DMS153 (cell line): Measurements from ENCODE around the gene CXCL14.

Source experiments
- DNase-seq: peaks from one replicate; lab custom pipeline; 2025; lab: John Stamatoyannopoulos, UW

CXCL14 gene, protein sequence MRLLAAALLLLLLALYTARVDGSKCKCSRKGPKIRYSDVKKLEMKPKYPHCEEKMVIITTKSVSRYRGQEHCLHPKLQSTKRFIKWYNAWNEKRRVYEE

DNA sequence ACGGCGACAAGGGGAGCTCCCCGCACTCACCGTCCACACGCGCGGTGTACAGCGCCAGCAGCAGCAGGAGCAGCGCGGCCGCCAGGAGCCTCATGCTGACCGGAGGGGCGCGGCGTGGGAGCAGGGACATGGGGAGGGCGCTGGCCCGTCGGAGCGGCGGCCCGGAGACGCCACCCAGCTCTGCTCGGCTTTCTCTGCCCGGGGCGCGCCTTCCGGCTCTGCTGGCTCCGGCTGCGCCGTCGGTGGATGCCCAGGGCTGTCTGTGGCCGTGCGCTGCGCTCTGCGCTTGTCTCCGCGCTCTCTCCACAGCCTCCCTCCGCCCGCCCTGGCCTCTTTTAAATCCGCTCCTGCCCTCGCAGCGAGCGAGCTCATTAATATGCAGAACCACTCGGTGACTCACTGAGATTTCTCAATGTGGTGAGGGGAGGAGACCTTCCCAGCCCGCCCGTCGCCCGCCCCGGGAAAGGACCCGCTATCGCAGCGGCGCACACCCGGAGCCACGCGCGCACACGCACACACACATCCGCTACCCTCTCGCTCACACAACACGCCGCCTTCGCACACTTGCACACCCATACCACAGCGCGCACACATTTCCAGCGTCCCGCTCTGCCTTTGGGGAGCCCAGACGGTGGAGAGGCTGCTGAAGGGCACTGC is at the start of gene CXCL14:
Gene CXCL14, minus strand, starts transcription at position 307 of the 657 bp plus-strand sequence. Its CDS starts 213 bp downstream, at position 94.
- DNase-seq: no peak

DNA sequence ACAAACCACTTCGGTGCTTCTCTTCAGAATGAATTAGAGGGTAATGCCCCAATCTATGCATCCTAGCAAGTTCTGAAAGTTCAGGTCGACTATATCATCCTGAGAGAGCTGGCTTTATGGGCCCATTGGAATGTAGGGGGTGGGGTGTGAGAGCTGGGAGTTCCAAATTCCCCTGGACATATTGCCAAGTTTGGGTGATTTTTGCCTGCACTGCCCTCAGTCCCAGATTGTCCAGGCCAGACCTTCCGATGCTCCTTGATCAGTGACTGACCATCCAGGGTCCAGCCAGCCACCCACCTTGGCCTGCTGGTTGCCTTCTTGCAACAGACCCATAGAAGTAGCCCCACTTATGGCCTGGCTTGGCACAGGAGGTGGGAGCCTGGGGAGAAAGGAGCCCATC is 47.8 kb upstream of the CXCL14 start:
- no peak for DNase-seq

DNA sequence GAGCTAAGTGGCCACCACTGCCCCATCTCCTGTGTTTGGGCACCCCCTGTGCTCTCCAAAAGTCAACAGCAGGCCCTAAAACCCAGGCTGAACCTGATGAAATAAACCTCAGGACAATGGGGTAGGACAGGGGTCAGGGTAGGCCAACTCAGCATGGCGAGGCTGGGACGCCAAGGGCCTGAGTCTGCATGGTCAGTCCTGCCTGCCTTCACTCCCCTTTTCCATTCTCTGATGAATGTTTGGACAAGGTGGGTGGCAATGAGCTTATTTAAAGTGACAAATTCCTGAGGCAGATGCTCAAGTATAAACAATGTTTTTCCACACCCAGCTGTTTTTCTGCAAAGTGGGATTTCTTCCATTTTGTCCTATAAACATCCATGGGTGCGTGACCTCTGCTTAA is 47.2 kb upstream of the CXCL14 start:
- no peak for DNase-seq

DNA sequence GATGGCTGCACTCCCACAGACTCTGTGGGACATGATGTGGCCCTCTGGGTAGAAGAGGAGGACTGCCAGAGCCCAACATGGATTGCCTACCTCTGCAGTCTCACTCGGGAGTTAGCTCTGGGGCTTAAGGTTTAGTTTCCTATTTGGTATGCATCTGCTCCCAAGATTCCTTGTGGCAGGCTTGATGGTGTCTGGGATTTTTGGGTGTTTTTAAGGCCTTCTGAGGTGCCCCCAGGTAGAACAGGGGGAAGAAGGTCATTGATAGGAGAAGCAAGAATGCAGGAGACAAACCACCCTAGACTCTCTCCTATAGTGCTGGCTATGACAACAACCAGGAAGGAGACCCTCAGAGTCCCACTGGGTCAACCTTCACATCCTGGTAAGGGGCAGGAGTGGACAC is 46.7 kb upstream of the CXCL14 start:
- no peak for DNase-seq

DNA sequence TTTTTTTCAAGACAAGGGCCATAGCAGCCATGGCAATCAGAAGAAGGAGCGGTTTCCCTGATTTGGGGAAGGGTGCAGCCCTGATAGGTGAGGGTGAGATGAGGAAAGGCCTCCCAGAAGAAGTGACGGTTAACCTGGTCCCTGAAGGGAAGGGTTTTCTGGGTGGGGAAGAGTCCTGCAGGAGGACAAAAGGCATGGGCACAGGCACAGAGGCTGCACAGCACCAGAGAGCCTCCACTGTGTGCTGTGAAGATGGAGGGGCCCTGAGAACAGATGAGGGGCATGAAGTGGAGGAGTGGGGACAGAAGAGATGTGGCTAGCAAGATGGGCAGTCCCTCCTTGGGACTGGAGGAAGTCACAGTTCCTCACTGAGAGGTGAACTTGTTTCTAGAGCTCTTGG is 46.3 kb upstream of the CXCL14 start:
- no peak for DNase-seq

DNA sequence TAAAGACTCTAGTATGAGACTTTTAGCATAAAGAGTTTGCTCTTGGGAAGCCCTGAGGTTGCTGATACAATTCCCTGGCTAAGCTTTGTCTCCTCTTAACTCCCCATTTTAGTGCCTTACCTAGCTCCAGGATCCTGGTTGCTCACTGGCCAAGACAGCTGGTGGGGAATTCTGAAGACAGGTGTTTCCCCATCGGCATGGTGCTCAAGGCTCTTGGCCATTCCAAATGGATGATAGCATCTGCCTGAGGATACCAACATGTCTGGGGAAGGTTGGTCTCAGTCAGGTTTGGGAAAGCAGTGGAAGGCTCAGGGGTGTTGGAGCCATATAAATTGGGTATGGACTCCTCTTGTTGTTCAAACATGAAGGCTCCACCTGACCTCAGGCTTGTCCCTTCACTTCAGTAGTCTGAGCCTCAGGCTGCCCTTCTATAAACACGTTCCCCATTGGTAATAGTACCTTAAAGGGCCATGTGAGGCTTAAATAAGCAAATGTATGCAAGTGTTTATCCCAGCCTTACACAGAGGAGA is 44.5 kb upstream of the CXCL14 start:
- DNase-seq: no peak

DNA sequence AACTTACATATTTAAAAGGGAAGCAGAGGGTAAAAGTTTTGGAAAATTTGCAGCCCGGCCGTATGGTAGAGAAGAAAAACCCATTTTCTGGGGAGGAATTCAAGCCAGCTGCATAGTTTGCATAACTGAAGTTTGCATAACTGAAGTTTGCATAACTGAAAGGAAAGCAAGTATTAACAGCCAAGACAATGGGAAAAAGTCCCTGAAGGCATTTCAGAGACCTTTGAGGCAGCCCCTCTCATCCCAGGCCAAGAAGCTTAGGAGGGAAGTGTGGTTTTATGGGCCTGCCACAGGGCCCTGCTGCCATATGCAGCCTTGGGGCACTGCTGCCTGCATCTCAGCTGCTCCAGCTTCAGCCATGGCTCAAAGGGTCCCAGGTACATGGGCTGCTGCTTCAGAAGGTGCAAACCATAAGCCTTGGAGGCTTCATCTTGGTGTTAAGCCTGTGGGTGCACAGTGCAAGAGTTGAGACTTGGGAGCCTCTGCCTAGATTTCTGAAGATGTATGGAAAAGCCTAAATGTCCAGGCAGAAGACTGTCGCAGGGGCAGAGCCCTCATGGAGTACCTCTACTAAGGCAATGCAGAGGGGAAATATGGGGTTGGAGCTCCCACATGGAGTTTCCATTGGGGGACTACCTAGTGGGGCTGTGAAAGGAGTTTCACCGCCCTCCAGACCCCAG is 36.9 kb upstream of the CXCL14 start:
- DNase-seq: no peak

DNA sequence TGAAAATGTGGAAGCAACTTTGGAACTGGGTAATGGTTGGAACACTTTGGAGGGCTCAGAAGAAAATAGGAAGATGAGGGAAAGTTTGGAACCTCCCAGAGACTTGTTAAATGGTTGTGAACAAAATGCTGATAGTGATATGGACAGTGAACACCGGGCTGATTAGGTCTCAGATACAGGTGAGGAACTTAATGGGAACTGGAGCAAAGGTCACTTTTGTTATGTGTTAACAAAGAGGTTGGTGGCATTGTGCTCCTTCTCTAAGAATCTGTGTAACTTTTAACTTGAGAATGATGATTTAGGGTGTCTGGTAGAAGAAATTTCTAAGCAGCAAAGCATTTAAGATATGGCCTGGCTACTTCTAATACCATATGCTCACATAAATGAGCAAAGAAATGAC is 36.4 kb upstream of the CXCL14 start:
- no peak for DNase-seq

DNA sequence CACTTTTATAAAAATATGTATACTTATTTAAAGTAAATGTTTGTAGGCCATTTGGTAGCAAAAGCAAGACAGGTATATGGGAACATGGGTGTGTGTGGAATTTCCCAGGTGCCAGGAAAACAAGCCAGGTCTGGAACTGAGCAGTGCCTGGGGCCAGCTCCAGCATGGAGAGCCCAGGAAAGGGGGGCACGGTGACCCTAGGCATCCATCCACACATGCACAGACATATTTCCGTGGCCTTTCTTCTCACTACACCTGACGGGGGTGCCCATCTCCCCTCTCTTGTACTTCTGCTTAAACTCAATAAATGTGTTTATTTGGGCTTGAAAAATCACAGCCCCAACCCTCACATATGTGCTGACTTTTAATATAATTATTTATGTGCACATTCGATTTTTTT is 31.2 kb upstream of the CXCL14 start:
- no peak for DNase-seq

DNA sequence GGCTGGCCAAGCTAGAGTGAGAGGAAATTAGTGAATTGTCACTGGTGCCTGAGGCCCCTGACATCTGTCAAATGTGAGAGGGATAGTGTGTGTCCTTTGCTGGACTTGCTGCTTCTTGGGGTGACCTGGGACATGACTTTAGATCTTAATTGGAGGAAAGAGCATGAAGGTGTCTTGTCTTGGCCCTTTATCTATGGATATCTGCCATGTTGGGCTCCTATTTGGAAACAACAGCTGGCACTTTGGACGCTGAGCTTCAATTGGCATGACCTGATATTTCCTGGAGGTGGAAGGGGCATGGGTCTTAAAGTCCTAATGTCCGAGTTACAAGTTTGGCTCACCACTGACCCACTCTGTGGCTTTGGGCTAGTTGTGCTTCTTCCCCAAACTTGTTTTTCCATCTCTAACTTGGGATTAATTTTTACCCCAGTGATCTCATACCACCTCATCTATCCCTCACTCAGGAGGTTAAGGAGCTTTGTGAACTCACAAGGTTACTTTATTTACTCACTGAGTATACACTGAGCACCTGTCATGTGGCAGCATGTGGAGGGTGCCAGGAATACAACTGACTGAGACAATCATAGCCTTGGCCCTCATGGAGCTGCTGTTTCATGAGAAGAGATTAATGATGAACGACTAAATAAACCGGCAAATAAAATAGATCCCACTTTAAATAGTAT is 30.1 kb upstream of the CXCL14 start:
- no peak for DNase-seq

DNA sequence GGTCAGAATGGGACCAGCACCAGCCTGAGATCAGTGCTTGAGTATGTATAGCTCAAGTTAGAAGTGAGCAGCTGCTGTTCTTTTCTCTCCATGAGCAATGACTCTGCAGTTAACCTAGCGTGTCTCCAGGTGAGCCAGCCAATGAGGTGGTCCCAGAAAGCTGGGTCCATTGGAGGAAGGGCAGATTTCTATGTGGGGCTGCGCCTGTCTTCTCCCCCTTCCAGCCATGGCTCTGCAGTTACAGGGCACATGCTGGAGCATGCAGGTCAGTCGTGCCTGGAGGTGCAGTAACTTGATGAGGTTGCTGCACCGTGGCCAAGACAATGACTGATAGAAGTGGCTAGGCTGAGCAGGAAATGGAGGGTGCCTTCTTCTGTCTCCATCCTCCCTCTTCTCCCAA is 29.6 kb upstream of the CXCL14 start:
- no peak for DNase-seq

DNA sequence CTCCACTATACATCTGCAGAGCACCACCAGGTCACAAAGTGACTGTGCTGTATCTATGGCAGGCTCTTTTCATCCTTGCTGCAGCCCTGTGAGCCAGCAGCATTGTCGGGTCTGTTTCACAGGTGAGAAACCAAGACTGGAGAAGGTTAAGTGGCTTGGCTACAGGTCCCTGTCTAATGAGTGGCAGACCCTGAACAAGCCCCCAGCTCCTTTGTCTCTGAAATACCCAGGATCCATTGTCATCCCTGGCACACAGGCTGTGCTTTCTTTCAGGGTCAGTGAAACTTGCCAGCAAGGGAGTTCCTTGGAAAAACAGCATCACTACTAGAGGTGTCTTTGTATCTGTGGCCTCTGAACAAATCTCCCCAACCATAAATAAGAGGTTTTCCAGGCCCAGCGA is 27.6 kb upstream of the CXCL14 start:
- DNase-seq: no peak

DNA sequence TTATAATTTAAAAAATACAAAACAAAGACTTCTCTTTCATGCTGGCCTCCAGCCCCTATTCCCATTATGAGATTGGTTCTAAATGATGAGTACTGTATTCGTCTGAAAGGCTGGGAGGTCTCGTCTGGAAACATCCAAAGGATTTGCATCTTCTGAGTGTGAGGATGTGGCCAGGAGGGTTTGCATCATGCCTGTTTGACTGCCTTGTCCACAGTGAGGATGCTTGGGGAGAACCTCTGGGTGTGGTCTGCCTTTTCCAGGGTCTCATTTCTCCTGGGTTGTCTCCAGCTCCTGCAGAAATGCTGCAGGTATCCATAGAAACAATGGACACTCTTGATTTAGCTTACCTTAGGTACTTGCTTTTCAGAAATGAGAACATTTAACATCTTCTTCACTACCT is 26.4 kb upstream of the CXCL14 start:
- DNase-seq: no peak

DNA sequence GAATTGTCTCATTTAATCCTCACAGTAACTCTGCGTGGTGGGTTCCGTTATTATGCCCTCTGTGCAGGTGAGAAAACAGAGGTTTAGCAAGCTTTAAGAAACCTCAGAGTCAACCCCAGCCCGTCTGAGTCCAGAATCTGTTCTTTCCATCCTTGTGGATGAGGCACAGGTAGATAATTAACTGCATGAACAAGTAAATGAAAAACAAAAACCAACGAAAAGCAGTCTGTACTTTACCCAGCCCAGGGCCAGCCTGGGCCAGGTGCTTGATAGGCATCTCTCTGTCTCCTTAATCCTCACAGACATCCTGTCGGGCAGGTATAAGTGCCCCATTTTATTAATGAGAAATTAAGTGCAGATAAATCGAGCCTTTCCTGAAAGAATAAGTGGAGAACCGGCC is 25.3 kb upstream of the CXCL14 start:
- no peak for DNase-seq

DNA sequence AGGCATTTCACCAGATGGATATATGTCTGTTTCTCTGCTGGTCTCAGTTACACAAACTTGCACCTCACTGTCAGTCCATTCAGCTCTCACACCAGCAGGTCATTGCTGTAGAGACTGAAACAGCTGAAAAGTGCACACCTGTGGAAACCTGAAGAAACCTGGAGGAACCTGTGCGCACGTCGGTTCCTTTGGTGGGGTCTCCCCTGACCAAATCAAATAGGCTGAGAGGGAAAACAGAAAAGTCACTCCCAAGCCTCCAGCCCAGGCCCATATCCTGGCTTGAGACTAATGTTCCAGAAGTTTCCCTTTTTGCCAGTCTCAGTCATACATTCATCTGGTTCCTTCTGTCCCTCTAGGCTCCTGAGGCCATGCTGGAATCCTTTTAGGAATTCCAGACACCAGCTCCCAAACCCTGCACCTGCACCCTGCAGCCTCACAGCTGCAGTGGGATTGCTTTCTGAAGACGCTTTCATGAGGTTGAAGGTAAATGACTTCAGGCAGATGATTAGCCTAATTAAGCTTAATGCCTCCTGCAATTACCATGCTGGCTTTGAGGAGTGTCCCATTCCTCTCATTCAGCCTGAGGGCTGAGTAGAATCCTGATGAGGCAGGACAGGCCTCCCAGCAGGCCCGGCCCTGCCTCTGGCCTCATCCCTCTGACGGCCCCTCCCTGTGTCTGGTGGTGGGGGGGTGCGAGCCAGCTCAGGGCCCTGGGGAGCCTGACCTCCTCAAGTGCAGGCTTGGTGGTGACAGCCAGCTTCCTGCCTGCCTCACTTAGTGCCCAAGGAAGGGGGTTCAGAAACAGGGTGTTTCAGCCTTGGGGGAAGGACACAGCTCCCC is 24.3 kb upstream of the CXCL14 start:
- DNase-seq: no peak

DNA sequence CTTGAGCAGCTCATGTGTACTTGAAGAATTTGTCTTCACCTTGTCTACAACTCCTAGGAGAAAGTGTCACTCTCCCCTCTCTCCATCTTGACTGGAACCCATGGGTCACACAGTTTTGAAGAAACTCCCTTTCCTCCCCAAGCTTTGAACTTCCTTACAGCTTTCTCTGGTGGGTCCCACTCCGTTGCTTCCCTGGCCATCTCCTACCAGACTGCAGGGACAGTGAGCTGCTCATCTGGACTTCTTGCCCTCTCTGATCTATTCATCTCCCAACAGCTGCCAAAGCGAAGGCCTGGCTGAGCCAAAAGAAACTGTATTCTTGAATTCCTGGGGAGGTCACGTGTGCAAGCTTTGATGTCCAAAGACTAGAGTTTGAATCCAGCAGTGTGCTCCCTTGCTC is 22.7 kb upstream of the CXCL14 start:
- DNase-seq: no peak

DNA sequence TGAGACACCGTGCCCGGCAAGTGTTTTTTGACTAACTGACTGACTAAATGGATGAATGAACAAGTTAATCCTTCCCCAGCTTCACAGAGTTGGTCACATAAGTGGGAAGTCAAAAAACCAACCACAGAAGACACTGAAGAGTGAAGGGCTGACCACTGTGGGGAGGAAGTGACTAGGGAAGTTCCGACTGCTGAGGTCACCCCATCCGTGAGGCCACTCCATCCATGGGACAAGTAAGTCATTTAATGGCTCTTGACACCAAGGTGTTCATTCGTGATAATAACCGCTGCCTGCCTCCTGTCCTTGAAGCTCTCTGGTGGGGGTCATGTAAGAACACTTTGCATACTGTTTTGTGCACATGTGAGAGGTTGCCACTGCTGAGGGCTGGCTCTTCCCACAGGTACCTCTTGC is 22.2 kb upstream of the CXCL14 start:
- DNase-seq: no peak

DNA sequence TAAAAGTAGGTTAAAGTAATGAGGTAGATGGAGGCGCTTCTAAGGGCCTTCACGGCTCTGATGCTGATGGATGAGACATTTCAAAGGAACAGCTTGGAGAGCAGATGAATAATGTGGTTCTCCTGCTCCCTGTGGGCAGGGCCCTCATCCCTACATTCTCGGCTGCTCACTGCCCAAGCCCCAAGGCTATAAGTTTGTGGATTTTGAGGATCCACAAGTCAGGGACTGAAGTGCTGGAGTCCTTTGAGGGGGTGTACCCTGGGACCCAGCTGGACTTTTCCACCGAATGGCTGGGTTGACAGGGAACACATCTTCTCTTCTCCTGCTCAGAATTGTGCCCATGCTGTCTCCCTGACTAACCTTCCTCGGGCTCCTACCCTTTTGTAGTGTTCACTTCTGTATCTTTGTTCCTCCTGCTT is 21.4 kb upstream of the CXCL14 start:
- no peak for DNase-seq

DNA sequence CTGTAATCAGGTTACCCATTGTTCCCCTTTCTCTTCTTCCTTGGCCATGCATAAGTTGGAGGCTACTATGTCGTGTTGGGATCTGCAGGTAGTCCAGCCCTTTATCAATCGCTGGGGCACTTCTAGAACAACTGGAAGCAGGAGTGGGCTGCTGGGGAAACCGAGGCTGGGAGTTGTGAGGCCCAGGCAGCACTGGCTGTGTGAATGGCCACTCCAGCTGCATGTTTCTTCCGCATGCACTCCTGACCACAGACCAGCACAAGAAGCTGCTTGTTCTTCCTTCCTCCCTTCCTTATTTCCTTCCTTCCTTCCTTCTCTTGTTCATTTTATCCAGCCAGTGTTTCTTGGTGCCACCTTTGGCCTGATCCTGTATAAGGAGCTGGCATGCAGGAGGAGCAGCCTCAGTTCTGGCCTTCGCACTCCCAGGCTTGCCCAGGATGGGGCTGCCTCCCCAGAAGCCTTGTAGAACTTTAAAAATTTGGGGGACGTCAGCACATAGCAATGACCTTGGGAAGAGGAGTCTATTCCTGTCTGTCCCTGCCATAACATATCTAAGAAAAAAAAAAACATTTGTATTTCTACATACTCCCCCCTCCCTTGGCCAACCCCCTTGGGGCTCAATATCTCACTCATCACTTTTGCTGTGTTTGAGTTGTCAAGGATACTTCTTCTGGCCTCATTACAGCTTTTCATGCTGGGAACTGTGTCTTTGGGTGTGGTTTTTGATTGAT is 20.8 kb upstream of the CXCL14 start:
- no peak for DNase-seq

DNA sequence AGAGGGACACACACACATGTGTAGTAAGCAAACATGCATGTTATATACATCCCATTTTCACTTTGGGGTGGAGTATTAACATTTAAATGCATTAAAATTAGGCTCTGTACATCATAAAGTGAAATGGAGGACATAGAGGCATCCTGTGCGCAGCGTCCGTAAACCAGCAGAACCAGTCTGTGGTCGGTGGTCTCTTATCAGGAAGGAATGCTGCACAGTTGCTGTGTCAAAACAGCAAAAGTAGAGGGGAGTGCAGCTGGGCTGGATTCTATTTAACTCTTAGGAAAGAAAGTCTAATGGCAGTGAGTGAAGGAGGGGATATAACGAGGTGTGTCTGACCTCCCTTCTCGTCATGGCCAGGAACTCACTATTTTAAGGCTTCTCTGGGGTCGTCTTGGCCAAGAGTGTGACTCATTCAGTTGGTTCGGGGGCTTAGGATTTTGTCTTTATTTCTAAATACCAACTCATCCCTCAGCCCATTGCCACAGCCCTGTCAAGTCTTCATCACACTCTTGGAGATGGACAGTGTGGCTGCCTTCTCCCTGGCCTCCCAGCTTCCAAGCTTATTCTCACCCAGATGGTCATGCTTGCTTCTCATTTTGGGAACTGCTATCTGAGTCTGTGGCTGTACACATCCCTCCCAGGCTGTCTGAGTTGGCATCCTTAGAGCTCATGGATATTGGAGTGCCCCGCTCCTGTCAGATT is 20.1 kb upstream of the CXCL14 start:
- no peak for DNase-seq

DNA sequence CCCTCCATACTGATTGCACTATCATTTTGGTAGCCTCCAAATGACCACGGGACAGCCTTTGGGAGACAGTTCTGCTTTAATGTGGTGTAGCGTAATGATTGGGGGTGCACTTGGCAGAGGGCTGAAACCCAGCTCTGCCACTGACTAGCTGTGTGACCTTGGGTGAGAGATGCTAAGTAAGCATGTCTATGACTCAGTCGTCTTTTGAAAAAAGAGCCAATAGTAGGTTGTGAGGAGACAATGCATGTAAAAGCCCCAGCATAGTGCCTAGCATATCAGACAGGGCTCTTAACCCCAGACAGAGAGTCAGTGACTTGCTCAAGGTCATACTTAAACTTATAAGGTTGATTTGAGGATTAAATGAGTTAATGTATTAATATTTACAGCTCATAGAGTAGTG is 18.0 kb upstream of the CXCL14 start:
- no peak for DNase-seq
